SK-N-SH (cell line): ENCODE results near the gene OXA1L. TPM values are rescaled to one million over a fixed set of nuclear protein-coding genes. Genes with fewer than 3 reads are reported as not detected.
"Not testable (repeated sequence)": the region's sequence is repeated elsewhere in the genome, so short reads cannot be mapped to it uniquely, and the experiment has no call there.

Experiments used
- CTCF ChIA-PET: fragments of 300-600, 350-600 bp; formaldehyde crosslinking; extraction: SDS; loops from one replicate; lab custom pipeline; 2021; lab: Yijun Ruan, JAX
- POLR2A ChIA-PET: fragments of 350-600 bp; sonication (Branson Sonifier 250); formaldehyde crosslinking; extraction: SDS; loops from one replicate; lab custom pipeline; 2020; ENCODE audit warnings: antibody characterized with exemption, inconsistent platforms; lab: Yijun Ruan, JAX
- DNase-seq: peaks from one replicate; pipeline ENCODE4 v3.0.0; 2012
- H2AFZ ChIP-seq: fragments of 200-600 bp; sonication (generic); 2 replicates; pipeline ENCODE4 v1.8.1; 2016; ENCODE audit warnings: antibody characterized with exemption, mild to moderate bottlenecking, low read depth
- H3F3A ChIP-seq: fragments of 200-600 bp; sonication (generic); replicated peaks from 2 replicates; pipeline ENCODE3; 2016; ENCODE audit warnings: antibody characterized with exemption, mild to moderate bottlenecking; ENCODE audit not compliant: insufficient read depth
- H3K27ac ChIP-seq, 2 experiments: fragments of 200-500 bp in 1 of 2; fragments of 200-600 bp in 1 of 2; sonication (Bioruptor generic) in 1 of 2; sonication (generic), shearing (Covaris generic) in 1 of 2; 2 replicates each; pipeline versions ENCODE4 v1.5.1 to v1.6.1; 2014 to 2016; ENCODE audit warnings: low read depth in 2 of 2, inconsistent platforms in 1 of 2, low read length in 1 of 2, mild to moderate bottlenecking in 1 of 2, mixed read lengths in 1 of 2
- H3K27me3 ChIP-seq: fragments of 200-600 bp; sonication (generic), shearing (Covaris generic); 2 replicates; pipeline ENCODE4 v1.6.1; 2016; ENCODE audit warnings: mixed run types; ENCODE audit not compliant: insufficient read depth
- H3K36me3 ChIP-seq, 2 experiments: fragments of 200-500 bp in 1 of 2; fragments of 200-600 bp in 1 of 2; sonication (Bioruptor generic) in 1 of 2; sonication (generic) in 1 of 2; replicated peaks in 1 of 2; 2 replicates each; pipeline versions ENCODE3 to v1.5.1; 2014 to 2016; ENCODE audit warnings: low read length in 1 of 2, mild to moderate bottlenecking in 1 of 2; ENCODE audit not compliant: insufficient read depth in 2 of 2, control insufficient read depth in 1 of 2
- H3K4me1 ChIP-seq, 2 experiments: fragments of 200-500 bp in 1 of 2; fragments of 200-600 bp in 1 of 2; sonication (Bioruptor generic) in 1 of 2; sonication (generic), shearing (Covaris generic) in 1 of 2; 2 replicates each; pipeline versions ENCODE4 v1.5.1 to v1.6.1; 2014 to 2016; ENCODE audit warnings: low read depth in 1 of 2, low read length in 1 of 2, mixed run types in 1 of 2; ENCODE audit not compliant: insufficient read depth in 2 of 2, control insufficient read depth in 1 of 2
- H3K4me2 ChIP-seq: fragments of 200-600 bp; sonication (generic), shearing (Covaris generic); 2 replicates; pipeline ENCODE4 v1.6.1; 2017; ENCODE audit warnings: mixed run types
- H3K4me3 ChIP-seq, 2 experiments: fragments of 200-500 bp in 1 of 2; fragments of 200-600 bp in 1 of 2; sonication (Bioruptor generic) in 1 of 2; sonication (generic), shearing (Covaris generic) in 1 of 2; 2 replicates each; pipeline versions ENCODE4 v1.5.1 to v1.8.1; 2014 to 2016; ENCODE audit warnings: low read depth in 2 of 2, inconsistent platforms in 1 of 2, low read length in 1 of 2, mild to moderate bottlenecking in 1 of 2, mixed read lengths in 1 of 2, moderate library complexity in 1 of 2
- H3K79me2 ChIP-seq: fragments of 200-600 bp; sonication (generic); 2 replicates; pipeline ENCODE4 v1.8.1; 2017; ENCODE audit warnings: mild to moderate bottlenecking; ENCODE audit not compliant: insufficient read depth
- H3K9ac ChIP-seq: fragments of 200-600 bp; sonication (generic); 2 replicates; pipeline ENCODE4 v1.6.1; 2017; ENCODE audit warnings: mixed run types
- H3K9me2 ChIP-seq: fragments of 200-600 bp; sonication (generic); 2 replicates; pipeline ENCODE4 v1.6.1; 2017; ENCODE audit warnings: mixed run types
- H3K9me3 ChIP-seq: fragments of 200-600 bp; sonication (generic); 2 replicates; pipeline ENCODE4 v1.6.1; 2017; ENCODE audit warnings: mixed run types, mild to moderate bottlenecking, moderate library complexity
- H4K20me1 ChIP-seq: fragments of 200-600 bp; sonication (generic); 2 replicates; pipeline ENCODE4 v1.6.1; 2017; ENCODE audit warnings: mild to moderate bottlenecking, mixed run types; ENCODE audit not compliant: insufficient read depth
- FOXM1 ChIP-seq: IDR thresholded peaks from 2 replicates; pipeline ENCODE4 v1.4.0; 2012; ENCODE audit warnings: low read depth, mild to moderate bottlenecking
- GABPA ChIP-seq: IDR thresholded peaks from 2 replicates; pipeline ENCODE4 v1.4.0; 2012; ENCODE audit warnings: low read depth, mild to moderate bottlenecking
- JUND ChIP-seq: IDR thresholded peaks from 2 replicates; pipeline ENCODE4 v1.4.0; 2012
- MXI1 ChIP-seq: IDR thresholded peaks from 2 replicates; pipeline ENCODE4 v1.6.1; 2012; ENCODE audit warnings: mild to moderate bottlenecking, low read depth, low read length, improper control_type of control experiment
- NFIC ChIP-seq: IDR thresholded peaks from 2 replicates; pipeline ENCODE4 v1.4.0; 2012; ENCODE audit warnings: borderline replicate concordance
- RCOR1 ChIP-seq: fragments of 150-350 bp; IDR thresholded peaks from 2 replicates; pipeline ENCODE4 v1.6.1; 2017; ENCODE audit warnings: antibody characterized with exemption, low read length
- TEAD4 ChIP-seq: IDR thresholded peaks from 2 replicates; pipeline ENCODE4 v1.4.0; 2012; ENCODE audit warnings: mild to moderate bottlenecking, borderline replicate concordance; ENCODE audit not compliant: insufficient read depth
- YY1 ChIP-seq: IDR thresholded peaks from 2 replicates; pipeline ENCODE4 v1.4.0; 2012; ENCODE audit warnings: low read depth, mild to moderate bottlenecking
- WGBS: methylation state at CpG from one replicate; pipeline ENCODE4 v1.1.6; 2017; ENCODE audit warnings: low lambda C conversion rate; 5-methylcytosine and 5-hydroxymethylcytosine counted together
- polyA plus RNA-seq, 3 experiments: library from polyadenylated mRNA; depleted of rRNA; stranded (reverse); fragments of >200 nt; gene quantifications; 2 replicates each; pipeline ENCODE4 v1.2.3, GENCODE V29; 2012
- TF ChIP-seq, protein P1 (sequence below): fragments of 150-350 bp; IDR thresholded peaks from 2 replicates; pipeline ENCODE4 v1.6.1; 2017; ENCODE audit warnings: antibody characterized with exemption, low read length, low read depth, borderline replicate concordance
- TF ChIP-seq, protein P2 (sequence below): fragments of 150-350 bp; IDR thresholded peaks from 2 replicates; pipeline ENCODE4 v1.6.1; 2016; ENCODE audit warnings: mild to moderate bottlenecking, low read depth, low read length
- TF ChIP-seq, protein P3 (sequence below): IDR thresholded peaks from 2 replicates; pipeline ENCODE4 v1.6.1; 2012; ENCODE audit warnings: mild to moderate bottlenecking, low read depth, low read length, moderate library complexity

Gene OXA1L
- polyA plus RNA-seq, 1 of the 3 experiments (the other 2 are of a cell fraction): 119 TPM

DNA sequence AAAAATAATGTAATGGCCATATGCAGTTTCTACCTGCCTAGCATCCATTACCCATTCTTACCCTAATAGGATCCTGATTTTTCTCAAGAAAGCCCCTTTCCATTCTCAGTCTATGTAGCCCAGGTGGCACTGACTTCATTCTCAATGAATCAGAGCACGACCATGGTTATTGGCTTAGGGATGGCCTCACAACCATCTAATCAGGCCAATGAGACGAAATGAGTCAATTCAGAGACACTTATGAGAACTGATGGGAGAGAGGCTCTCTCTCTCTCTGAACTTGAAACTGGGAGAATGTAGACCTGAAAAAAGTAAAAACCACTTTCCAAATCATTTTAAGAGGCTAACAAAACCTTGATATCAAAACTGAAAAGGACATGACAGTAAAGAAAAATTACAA is 45.3 kb upstream of the OXA1L start:
- CTCF ChIA-PET: interaction anchor here (0.7 to 1.2 kb wide), 2 partner anchors 151 to 165 kb away, joined by 3 read pairs; no protein-coding TSS in a partner anchor

DNA sequence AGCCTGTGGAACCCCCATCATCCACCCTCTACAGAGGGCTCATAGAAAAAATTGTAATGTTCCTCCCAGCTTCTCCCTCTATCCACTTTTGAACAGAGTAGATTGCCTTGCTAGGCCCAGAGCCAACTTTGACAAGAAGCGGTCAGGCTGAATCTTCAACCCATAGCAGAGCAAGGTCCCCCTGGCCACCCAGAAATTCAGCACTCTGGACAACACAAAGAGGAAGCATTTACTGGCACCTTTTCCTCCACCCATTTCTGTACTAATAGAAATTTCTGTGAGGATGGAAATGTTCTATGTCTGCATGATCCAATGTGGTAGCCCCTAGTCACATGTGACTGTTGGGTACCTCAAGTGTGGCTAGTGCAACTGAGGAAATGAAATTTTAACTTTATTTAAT is 42.7 kb upstream of the OXA1L start:
- no peak overlapping the region for H3K4me3 ChIP-seq
- ChIA-PET CTCF (interaction anchor here (1.0 kb wide), 1 partner anchor 154 kb away, joined by 3 read pairs; no protein-coding TSS in a partner anchor), POLR2A (no interaction called here)
- DNase-seq: no peak
- H3K36me3 ChIP-seq: no peaks in the 10 kb centered on the region
- H3K4me1 ChIP-seq: no peaks in the 10 kb centered on the region
- H3K27me3 ChIP-seq: peaks cover 63% of the 10 kb centered on the region
- WGBS: 43% methylated on average over 1 of the region's 1 CpG
- H3K4me2 ChIP-seq: no peak overlapping the region
- no peaks in the 10 kb centered on the region for H3K79me2 ChIP-seq
- no peaks in the 10 kb centered on the region for H3K9me2 ChIP-seq
- no peak overlapping the region for H2AFZ ChIP-seq
- no peak overlapping the region for H3K27ac ChIP-seq
- no peaks in the 10 kb centered on the region for H3K9me3 ChIP-seq
- no peak overlapping the region for H3K9ac ChIP-seq
- H3F3A ChIP-seq: no peaks in the 10 kb centered on the region
- no peaks in the 10 kb centered on the region for H4K20me1 ChIP-seq
- TF ChIP-seq NFIC: no peak
- TF ChIP-seq, protein P1, sequence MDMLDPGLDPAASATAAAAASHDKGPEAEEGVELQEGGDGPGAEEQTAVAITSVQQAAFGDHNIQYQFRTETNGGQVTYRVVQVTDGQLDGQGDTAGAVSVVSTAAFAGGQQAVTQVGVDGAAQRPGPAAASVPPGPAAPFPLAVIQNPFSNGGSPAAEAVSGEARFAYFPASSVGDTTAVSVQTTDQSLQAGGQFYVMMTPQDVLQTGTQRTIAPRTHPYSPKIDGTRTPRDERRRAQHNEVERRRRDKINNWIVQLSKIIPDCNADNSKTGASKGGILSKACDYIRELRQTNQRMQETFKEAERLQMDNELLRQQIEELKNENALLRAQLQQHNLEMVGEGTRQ: no peak
- TF ChIP-seq, protein P2, sequence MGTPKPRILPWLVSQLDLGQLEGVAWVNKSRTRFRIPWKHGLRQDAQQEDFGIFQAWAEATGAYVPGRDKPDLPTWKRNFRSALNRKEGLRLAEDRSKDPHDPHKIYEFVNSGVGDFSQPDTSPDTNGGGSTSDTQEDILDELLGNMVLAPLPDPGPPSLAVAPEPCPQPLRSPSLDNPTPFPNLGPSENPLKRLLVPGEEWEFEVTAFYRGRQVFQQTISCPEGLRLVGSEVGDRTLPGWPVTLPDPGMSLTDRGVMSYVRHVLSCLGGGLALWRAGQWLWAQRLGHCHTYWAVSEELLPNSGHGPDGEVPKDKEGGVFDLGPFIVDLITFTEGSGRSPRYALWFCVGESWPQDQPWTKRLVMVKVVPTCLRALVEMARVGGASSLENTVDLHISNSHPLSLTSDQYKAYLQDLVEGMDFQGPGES: no peak
- no peak for TF ChIP-seq FOXM1
- no peak for TF ChIP-seq RCOR1
- TF ChIP-seq TEAD4: no peak
- TF ChIP-seq, protein P3, sequence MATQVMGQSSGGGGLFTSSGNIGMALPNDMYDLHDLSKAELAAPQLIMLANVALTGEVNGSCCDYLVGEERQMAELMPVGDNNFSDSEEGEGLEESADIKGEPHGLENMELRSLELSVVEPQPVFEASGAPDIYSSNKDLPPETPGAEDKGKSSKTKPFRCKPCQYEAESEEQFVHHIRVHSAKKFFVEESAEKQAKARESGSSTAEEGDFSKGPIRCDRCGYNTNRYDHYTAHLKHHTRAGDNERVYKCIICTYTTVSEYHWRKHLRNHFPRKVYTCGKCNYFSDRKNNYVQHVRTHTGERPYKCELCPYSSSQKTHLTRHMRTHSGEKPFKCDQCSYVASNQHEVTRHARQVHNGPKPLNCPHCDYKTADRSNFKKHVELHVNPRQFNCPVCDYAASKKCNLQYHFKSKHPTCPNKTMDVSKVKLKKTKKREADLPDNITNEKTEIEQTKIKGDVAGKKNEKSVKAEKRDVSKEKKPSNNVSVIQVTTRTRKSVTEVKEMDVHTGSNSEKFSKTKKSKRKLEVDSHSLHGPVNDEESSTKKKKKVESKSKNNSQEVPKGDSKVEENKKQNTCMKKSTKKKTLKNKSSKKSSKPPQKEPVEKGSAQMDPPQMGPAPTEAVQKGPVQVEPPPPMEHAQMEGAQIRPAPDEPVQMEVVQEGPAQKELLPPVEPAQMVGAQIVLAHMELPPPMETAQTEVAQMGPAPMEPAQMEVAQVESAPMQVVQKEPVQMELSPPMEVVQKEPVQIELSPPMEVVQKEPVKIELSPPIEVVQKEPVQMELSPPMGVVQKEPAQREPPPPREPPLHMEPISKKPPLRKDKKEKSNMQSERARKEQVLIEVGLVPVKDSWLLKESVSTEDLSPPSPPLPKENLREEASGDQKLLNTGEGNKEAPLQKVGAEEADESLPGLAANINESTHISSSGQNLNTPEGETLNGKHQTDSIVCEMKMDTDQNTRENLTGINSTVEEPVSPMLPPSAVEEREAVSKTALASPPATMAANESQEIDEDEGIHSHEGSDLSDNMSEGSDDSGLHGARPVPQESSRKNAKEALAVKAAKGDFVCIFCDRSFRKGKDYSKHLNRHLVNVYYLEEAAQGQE: peak; percentile 79
- TF ChIP-seq GABPA: no peak

More for the DNA sequence above, 45.3 kb upstream of the OXA1L start:
- no peaks in the 10 kb centered on the region for H3F3A ChIP-seq
- H2AFZ ChIP-seq: no peak overlapping the region
- WGBS: 4% methylated on average over 2 of the region's 2 CpGs
- H3K79me2 ChIP-seq: no peaks in the 10 kb centered on the region
- no peak overlapping the region for H3K4me3 ChIP-seq
- no peak overlapping the region for H3K4me2 ChIP-seq
- H3K9me3 ChIP-seq: no peaks in the 10 kb centered on the region
- no peak overlapping the region for H3K9ac ChIP-seq
- H3K36me3 ChIP-seq: no peaks in the 10 kb centered on the region
- H3K4me1 ChIP-seq: no peaks in the 10 kb centered on the region
- H3K27ac ChIP-seq: no peak overlapping the region
- DNase-seq: no peak
- no peaks in the 10 kb centered on the region for H4K20me1 ChIP-seq
- no peaks in the 10 kb centered on the region for H3K9me2 ChIP-seq
- POLR2A ChIA-PET: no interaction called here
- H3K27me3 ChIP-seq: peaks cover 46% of the 10 kb centered on the region
- no peak for TF ChIP-seq YY1
- TF ChIP-seq JUND: no peak
- no peak for TF ChIP-seq NFIC
- TF ChIP-seq MXI1: no peak

DNA sequence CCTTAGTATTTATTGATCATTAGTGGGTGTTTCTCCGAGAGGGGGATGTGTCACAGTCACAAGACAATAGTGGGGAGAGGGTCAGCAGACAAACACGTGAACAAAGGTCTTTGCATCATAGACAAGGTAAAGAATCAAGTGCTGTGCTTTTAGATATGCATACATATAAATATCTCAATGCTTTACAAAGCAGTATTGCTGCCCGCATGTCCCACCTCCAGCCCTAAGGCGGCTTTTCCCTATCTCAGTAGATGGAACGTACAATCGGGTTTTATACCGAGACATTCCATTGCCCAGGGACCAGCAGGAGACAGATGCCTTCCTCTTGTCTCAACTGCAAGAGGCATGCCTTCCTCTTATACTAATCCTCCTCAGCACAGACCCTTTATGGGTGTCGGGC is 41.6 kb upstream of the OXA1L start:
- CTCF ChIA-PET: interaction anchor here (1.0 kb wide), 1 partner anchor 155 kb away, joined by 3 read pairs; no protein-coding TSS in a partner anchor
- WGBS: 4% methylated on average over 8 of the region's 8 CpGs
- H3K4me3 ChIP-seq: not testable (repeated sequence)

DNA sequence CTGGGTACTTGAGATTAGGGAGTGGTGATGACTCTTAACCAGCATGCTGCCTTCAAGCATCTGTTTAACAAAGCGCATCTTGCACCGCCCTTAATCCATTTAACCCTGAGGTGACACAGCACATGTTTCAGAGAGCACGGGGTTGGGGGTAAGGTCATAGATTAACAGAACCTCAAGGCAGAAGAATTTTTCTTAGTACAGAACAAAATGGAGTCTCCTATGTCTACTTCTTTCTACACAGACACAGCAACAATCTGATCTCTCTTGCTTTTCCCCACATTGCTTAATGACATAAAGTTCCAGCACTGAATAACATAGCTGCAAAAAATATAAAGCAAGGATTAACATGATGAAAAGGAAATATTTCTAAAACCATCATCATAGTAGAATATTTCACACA is 41.1 kb upstream of the OXA1L start:
- H3K4me3 ChIP-seq, H3K9me2 ChIP-seq, H3K9me3 ChIP-seq, H4K20me1 ChIP-seq, H3F3A ChIP-seq, H3K4me2 ChIP-seq, H3K27ac ChIP-seq, DNase-seq, POLR2A ChIA-PET, CTCF ChIA-PET, H2AFZ ChIP-seq, H3K4me1 ChIP-seq, H3K79me2 ChIP-seq, H3K36me3 ChIP-seq, H3K9ac ChIP-seq: not testable (repeated sequence)
- peaks cover 56% of the 10 kb centered on the region for H3K27me3 ChIP-seq
- WGBS: 0% methylated on average over 1 of the region's 3 CpGs

More for the DNA sequence above, 41.6 kb upstream of the OXA1L start:
- H3K79me2 ChIP-seq, H4K20me1 ChIP-seq, H3K36me3 ChIP-seq, H2AFZ ChIP-seq, H3K9ac ChIP-seq, H3K4me2 ChIP-seq, H3F3A ChIP-seq, DNase-seq, POLR2A ChIA-PET, H3K4me1 ChIP-seq, H3K9me2 ChIP-seq, H3K27ac ChIP-seq, H3K9me3 ChIP-seq: not testable (repeated sequence)
- peaks cover 61% of the 10 kb centered on the region for H3K27me3 ChIP-seq
